ENCODE data around the gene PTPRD. TPM values are rescaled to one million over a fixed set of nuclear protein-coding genes. Genes with fewer than 3 reads are reported as not detected.
A peak's percentile ranks its signal among the peaks of the same experiment; 100 is the strongest.

Gene PTPRD
- total RNA-seq, 1 experiment from 2014 or later: 69.6 TPM

GRCh38 chr9:8514760-8515159 lies 2098.0 kb downstream of the PTPRD start (continued):
- TF ChIP-seq, protein P1, sequence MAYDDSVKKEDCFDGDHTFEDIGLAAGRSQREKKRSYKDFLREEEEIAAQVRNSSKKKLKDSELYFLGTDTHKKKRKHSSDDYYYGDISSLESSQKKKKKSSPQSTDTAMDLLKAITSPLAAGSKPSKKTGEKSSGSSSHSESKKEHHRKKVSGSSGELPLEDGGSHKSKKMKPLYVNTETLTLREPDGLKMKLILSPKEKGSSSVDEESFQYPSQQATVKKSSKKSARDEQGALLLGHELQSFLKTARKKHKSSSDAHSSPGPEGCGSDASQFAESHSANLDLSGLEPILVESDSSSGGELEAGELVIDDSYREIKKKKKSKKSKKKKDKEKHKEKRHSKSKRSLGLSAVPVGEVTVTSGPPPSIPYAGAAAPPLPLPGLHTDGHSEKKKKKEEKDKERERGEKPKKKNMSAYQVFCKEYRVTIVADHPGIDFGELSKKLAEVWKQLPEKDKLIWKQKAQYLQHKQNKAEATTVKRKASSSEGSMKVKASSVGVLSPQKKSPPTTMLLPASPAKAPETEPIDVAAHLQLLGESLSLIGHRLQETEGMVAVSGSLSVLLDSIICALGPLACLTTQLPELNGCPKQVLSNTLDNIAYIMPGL (CRISPR knock-in tag; IDR thresholded peaks at IDR 0.05): no peak
- TF ChIP-seq CREM (CRISPR knock-in tag; IDR thresholded peaks at IDR 0.05): no peak
- TF ChIP-seq SMAD4 (CRISPR knock-in tag; IDR thresholded peaks at IDR 0.05): no peak
- TF ChIP-seq ZNF232 (CRISPR knock-in tag; IDR thresholded peaks at IDR 0.05): no peak
- no peak for TF ChIP-seq NFE2L1 (CRISPR knock-in tag; IDR thresholded peaks at IDR 0.05)
- TF ChIP-seq AFF4 (CRISPR knock-in tag; IDR thresholded peaks at IDR 0.05; ENCODE audit: borderline replicate concordance): no peak
- TF ChIP-seq ZNF671 (CRISPR knock-in tag; IDR thresholded peaks at IDR 0.05): no peak
- TF ChIP-seq CBFB (CRISPR knock-in tag; IDR thresholded peaks at IDR 0.05; ENCODE audit: low read depth): no peak
- TF ChIP-seq ZBTB43 (CRISPR knock-in tag; IDR thresholded peaks at IDR 0.05): no peak
- TF ChIP-seq FOXJ3 (CRISPR knock-in tag; IDR thresholded peaks at IDR 0.05; ENCODE audit: borderline replicate concordance): no peak

DNA sequence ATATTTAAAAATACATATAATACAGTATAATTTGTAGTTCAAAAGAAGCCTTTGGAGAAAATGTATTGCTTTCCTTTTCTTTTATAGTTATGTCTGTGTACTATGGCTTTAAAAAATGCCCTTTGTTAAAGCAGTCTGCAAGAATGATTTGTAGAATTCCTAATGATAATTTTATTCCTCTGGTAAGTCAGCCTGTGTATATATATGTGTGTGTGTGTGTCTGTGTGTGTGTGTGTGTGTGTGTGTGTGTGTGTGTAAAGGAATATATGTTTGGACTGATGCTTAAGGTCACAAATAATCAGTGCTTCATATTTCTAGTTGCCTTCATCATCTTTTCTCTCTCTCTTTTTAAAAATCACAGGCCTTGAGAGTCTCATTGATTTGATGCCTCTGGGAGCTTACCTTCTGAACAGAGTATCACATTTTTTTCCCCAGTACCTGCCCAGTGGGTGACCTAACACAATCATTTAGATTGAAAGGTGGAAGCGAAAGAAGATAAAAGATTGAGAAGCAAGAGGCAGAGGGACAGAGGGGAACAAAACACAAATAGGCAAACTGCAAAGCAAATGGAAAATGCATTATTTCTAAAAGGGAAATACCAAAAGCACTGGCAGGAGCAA lies 2104.0 kb downstream of the PTPRD start:
- H3K4me3 Mint-ChIP-seq: no peak overlapping the region
- DNase-seq (ENCODE audit: low spot score) (no peak), ATAC-seq (no peak)
- no peaks in the 10 kb centered on the region for H3K36me3 Mint-ChIP-seq
- H3K27me3 Mint-ChIP-seq (ENCODE audit: low read depth): no peaks in the 10 kb centered on the region
- ChIA-PET POLR2A (no interaction called here), CTCF (no interaction called here)
- peaks cover 10% of the 10 kb centered on the region for H3K4me1 Mint-ChIP-seq
- TF ChIP-seq MXD4 (CRISPR knock-in tag; IDR thresholded peaks at IDR 0.05; ENCODE audit: borderline replicate concordance) (no peak), RELA (CRISPR knock-in tag; IDR thresholded peaks at IDR 0.05; ENCODE audit: borderline replicate concordance) (no peak), ATF3 (CRISPR knock-in tag; conservative IDR thresholded peaks at IDR 0.05) (no peak), MYBL2 (CRISPR knock-in tag; IDR thresholded peaks at IDR 0.05) (no peak), FOXP4 (CRISPR knock-in tag; IDR thresholded peaks at IDR 0.05) (no peak), NR1H2 (CRISPR knock-in tag; IDR thresholded peaks at IDR 0.05) (no peak), ATF2 (CRISPR knock-in tag; IDR thresholded peaks at IDR 0.05; ENCODE audit: borderline replicate concordance, low read depth) (no peak)
- TF ChIP-seq, protein P2, sequence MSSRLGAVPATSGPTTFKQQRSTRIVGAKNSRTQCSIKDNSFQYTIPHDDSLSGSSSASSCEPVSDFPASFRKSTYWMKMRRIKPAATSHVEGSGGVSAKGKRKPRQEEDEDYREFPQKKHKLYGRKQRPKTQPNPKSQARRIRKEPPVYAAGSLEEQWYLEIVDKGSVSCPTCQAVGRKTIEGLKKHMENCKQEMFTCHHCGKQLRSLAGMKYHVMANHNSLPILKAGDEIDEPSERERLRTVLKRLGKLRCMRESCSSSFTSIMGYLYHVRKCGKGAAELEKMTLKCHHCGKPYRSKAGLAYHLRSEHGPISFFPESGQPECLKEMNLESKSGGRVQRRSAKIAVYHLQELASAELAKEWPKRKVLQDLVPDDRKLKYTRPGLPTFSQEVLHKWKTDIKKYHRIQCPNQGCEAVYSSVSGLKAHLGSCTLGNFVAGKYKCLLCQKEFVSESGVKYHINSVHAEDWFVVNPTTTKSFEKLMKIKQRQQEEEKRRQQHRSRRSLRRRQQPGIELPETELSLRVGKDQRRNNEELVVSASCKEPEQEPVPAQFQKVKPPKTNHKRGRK (CRISPR knock-in tag; IDR thresholded peaks at IDR 0.05; ENCODE audit: borderline replicate concordance): no peak
- TF ChIP-seq, protein P1 (CRISPR knock-in tag; IDR thresholded peaks at IDR 0.05): no peak
- peak overlapping the region; percentile 25; the same call in 1 of the 2 replicates for H3K27ac Mint-ChIP-seq
- H3K9me3 Mint-ChIP-seq: no peaks in the 10 kb centered on the region
